SHP77 treated with DMSO at 0.1 percent for 48 hours (cell line): ENCODE results near the gene ZNF576.
A peak's percentile ranks its signal among the peaks of the same experiment; 100 is the strongest.
"Not testable (repeated sequence)": the region's sequence is repeated elsewhere in the genome, so short reads cannot be mapped to it uniquely, and the experiment has no call there.

ENCODE experiments used
- DNase-seq: peaks from one replicate; lab custom pipeline; 2025; lab: John Stamatoyannopoulos, UW

ZNF576 gene

GRCh38 chr19:43599635-43600295 lies 3.4 kb downstream of the ZNF576 start:
- no peak for DNase-seq

- not testable (repeated sequence) for DNase-seq
Observed at GRCh38 chr19:43600326-43600725, 3.9 kb downstream of the ZNF576 start.

DNA sequence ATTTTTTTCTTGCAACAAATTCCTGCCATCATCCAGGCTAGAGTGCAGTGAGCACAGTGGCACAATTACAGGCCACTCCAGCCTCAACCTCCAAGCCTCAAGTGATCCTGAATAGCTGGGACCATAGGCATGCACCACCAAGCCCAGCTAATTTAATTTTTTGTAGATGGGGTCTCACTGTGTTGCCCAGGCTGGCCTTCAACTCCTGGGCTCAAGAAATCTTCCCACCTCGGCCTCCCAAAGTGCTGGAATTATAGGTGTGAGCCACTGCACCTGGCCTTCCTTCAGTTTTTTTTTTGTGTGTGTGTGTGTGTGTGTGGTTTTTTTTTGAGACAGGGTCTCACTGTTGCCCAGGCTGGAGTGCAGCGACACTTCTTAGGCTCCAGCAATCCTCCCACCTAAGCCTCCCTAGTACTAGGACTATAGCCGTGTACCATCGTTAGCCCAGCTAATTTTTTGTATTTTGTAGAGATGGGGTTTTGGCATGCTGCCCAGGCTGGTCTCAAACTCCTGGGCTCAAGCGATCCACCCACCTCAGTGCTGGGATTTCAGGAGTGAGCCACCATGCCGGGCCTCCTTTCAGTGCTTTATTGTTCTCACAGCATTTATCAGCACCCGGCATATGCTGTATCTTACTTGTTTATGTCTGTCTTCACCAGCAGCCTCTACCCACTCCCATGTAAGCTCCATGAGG lies 9.6 kb downstream of the ZNF576 start:
- no peak for DNase-seq

- no peak for DNase-seq
Observed at GRCh38 chr19:43606569-43607229, 10.3 kb downstream of the ZNF576 start.

DNA sequence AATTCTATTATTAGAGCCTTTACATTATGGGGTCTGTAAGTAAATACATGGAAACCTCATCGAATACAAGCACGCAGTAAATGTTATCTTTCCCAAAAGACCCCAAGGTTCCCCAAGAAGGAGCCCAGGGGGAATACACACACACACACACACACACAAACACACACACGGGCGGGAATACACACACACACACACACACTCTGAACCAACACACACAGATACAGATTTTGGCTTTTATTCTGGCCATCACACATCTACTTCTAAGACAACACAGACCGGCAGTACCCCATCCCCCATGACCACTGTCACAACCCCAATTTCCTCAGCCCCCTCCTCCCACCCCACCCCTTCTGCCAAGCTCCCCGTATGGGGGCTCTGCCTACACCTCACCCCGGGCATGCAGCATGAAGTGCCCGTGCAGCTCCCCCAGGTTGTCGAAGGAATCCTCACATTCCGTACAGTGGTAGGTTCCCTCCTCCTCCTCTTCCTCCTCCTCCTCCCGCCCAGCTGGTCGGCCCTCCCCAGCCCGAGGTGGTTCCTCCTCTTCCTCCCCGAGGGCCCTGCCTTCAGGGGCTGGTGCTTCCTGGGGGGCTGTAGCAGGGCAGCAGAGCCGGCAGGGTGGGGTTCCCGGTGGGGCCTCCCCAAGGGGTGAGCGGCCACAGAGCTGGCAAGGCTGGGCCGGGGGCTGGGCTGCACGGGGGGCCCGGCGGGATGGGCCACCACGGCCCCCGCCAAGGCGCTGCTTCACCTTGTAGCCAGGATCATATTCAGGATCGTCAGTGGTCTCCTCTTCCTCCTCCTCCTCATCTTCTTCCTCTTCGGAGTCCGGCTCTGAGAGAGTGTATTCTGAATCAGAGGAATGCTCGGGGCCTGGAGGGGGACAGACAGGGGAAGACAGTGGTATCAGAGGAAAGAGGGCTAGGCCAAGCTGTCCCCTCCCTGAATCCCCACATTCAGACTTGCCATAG lies 11.1 kb downstream of the ZNF576 start:
- no peak for DNase-seq

DNA sequence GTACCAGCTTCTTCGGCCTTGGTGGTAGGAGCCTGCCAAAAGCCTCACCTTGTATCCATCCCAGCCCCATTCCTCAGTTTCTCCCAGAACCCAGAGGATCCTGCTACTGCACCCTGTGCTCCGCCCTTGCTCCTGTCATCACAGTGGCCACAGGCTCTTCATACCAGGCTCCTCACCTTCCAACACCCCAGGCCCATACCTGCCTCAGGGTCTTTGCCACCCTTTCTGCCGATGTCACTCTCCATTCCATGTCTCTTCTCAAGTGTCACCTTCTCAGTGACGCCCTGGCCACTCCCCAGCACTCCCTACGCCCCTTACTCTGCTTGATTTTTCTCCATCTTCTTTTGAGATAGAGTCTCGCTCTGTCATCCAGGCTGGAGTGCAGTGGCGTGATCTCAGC lies 13.5 kb downstream of the ZNF576 start:
- DNase-seq, result no peak

DNA sequence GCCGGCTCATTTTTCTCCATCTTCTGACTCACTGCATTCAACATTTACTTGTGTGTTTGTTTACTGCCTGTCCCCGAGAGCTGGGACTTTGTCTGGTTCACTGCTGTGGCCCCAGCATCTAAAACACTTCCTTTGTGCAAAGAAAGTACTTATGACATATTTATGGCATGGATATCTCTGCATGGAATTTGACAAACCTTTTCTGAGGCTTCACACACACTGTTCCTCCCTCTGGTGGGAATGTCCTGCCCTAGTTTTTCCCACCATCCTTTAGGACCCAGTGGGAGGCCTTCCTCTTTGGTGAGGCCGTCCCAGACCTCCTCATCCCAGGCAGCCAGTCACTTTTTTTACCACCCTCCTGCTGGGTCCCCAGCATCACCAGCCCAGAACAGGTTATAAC lies 14.1 kb downstream of the ZNF576 start:
- no peak for DNase-seq

GRCh38 chr19:43611788-43612187 lies 15.4 kb downstream of the ZNF576 start, which contains the start of gene SRRM5:
SRRM5 (plus strand) TSS chr19:43612088; CDS start chr19:43612122, 34 bp downstream.
- DNase-seq, result no peak

GRCh38 chr19:43612374-43612773 lies 16.0 kb downstream of the ZNF576 start:
- DNase-seq, result no peak

DNA sequence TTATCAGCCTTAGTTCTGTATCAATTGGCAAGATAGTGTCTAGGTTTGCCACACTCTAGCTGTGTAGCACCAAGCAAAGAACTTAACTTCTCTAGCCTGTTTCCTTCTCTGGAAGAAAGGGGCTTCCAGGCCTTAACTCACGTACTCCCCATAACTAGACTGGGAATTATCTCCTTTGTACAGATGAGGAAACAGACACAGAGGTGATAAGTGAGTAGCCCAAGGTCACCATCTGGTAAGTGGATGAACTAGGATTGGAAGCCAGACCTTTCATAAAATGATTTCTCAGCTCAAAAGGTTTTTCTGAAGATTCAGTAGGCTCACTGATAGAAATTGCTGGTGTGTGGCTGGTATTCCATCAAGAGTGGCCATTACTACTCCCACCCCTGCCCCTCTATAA lies 19.9 kb downstream of the ZNF576 start:
- no peak for DNase-seq

DNA sequence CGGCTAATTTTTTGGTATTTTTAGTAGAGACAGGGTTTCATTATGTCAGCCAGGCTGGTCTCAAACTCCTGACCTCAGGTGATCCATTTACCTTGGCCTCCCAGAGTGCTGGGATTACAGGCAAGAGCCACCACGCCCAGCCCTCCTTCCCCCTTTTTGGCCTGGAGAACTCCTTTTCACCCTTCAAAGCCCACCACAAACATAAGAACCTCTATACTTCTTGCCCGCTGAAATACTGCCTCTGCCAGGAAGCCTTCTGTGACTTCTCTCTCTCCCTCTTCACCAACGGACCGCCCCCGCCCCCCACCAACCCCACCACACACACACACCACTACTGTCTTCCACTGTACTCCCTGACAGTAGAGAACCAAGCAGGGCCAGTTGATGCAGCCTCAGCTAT lies 20.6 kb downstream of the ZNF576 start:
- no peak for DNase-seq

DNA sequence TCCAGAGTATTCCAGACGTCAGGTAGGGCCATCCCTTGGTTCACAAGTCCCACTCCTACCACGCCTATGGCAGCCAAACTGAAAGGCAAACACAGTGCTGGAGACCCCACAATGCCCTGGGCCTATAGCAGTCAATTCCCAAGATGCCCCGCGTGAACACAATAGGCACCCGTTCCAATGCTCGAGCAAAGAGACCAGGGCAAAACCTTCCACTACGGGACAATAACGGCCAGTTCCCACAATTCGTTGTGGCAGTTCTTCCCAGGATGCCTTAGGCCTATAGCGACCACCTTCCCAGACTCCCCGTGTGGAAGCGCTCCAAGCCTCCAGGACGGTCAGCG lies 22.5 kb downstream of the ZNF576 start:
- DNase-seq, result peak; percentile 63

GRCh38 chr19:43619262-43620060 lies 23.1 kb downstream of the ZNF576 start, which contains the start of gene ZNF428:
ZNF428 (minus strand) TSS chr19:43619629; CDS start chr19:43614304, 5,325 bp downstream.
- DNase-seq, result peak; percentile 71

GRCh38 chr19:43620061-43621001 lies 23.9 kb downstream of the ZNF576 start:
- DNase-seq, result no peak

DNA sequence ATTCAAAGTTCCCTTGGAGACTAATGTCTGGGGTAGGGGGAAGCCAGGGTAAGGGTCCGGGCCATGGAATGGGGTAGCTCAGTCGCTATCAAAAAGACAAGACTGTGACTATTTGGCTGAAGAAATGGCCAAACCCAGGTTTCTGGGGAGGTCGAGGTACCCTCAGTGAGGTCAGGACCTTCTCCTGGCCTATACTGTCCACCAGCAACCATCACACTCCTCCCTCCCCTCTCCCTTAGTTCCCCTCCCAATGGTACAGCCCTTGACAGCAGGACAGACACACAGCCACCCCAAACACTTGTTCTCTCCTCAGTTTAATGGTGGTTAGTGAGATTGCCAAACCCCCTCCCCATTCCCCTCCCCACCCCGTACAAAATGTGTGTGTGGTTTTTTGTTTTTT lies 25.7 kb downstream of the ZNF576 start:
- DNase-seq, result no peak

DNA sequence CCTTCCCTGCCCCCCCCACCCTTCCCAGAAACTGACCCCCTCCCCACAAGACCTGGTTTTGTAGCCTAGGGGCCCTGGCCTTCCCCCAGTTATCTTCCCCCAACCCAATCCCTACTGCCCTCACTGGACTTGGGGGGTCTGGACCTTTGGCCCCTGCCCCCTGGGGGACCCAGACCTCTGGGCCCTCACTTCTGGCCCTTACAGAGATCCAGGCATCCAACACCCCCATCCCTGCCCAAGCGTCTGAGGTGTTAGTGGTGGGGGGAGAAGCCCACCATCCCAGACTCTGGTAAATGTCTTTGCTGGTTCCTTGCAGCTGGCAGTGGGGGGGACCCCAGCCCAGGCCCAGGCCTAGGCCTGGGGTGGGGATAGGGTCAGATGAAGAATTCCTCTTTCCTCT lies 26.6 kb downstream of the ZNF576 start:
- DNase-seq, result no peak

GRCh38 chr19:43623889-43624670 lies 27.7 kb downstream of the ZNF576 start:
- no peak for DNase-seq

DNA sequence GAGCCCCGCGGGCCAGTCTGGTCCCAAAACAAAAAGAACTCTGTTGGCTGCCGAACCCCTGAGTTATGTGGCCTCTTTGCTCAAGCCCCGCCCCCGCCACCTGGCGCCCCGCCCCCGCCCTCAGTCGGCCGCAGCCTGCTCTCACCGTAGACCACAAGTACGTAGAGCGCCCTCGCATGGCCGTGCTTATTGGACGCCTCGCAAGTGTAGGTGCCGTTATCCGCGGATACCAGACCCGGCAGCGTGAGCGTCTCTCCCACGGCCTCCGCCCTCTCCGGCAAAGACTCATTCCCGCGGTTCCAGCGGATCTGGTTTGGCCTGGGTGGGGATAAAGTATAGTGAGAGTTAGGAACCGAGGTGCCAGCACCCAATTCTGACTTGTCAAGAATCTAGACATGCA lies 28.5 kb downstream of the ZNF576 start:
- DNase-seq, result no peak

DNA sequence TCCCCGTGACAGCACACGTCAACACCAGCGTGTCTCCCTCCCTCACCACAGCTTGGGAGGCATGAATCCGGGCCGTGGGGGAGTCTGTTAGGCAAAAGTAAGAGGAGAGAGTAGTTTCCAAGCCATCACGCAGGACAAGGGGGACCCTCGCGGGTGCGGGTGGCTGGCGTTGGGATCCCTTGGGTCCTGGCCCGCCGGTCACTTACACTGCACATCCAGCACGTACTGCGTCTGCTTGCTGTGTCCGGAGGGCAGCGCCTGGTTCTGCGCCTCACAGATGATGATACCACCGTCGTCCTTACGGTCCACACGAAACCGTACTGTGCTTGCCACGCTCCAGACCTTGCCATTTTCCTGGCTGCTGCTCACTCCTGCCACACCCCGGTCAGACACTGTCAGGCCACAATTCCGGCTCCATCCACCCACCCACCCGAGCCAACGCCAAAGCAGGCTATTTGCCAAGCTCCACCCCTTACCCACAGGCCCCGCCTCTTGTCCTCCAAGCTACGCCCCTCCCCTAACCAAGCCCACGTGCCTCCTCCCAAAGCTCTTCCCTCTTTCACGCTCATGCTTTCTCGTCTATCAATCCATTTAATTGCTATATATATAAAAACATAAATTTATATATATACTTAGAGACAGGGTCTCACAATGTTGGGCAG lies 29.7 kb downstream of the ZNF576 start:
- DNase-seq, result no peak
